GM08714 (cell line): ENCODE results near the gene CYSRT1.

Source experiments
- H3K4me3 ChIP-seq: fragments of 200-500 bp; sonication (Bioruptor generic); 2 replicates; pipeline ENCODE4 v1.5.1; 2014; ENCODE audit warnings: mild to moderate bottlenecking, low read length, inconsistent platforms
- ZNF274 ChIP-seq: IDR thresholded peaks from 2 replicates; pipeline ENCODE4 v1.6.1; 2012; ENCODE audit warnings: mild to moderate bottlenecking, low read depth, low read length

Gene CYSRT1

GRCh38 chr9:137266162-137266527, 41.2 kb downstream of the CYSRT1 start:
- TF ChIP-seq ZNF274: no peak
- H3K4me3 ChIP-seq: no peak overlapping the region

- TF ChIP-seq ZNF274: no peak
- no peak overlapping the region for H3K4me3 ChIP-seq
Observed at GRCh38 chr9:137266585-137267453, 41.8 kb downstream of the CYSRT1 start.

- H3K4me3 ChIP-seq: no peak overlapping the region
- TF ChIP-seq ZNF274: no peak
Observed at GRCh38 chr9:137267933-137268355, 43.0 kb downstream of the CYSRT1 start.

- H3K4me3 ChIP-seq: no peak overlapping the region
- no peak for TF ChIP-seq ZNF274
Observed at GRCh38 chr9:137268538-137269201, 43.7 kb downstream of the CYSRT1 start.

GRCh38 chr9:137269231-137269772, 44.3 kb downstream of the CYSRT1 start:
- no peak for TF ChIP-seq ZNF274

GRCh38 chr9:137270929-137271695, 46.1 kb downstream of the CYSRT1 start:
- H3K4me3 ChIP-seq: no peak overlapping the region
- no peak for TF ChIP-seq ZNF274

More at GRCh38 chr9:137269231-137269772, 44.3 kb downstream of the CYSRT1 start:
- H3K4me3 ChIP-seq: no peak overlapping the region

GRCh38 chr9:137271696-137272076, 46.7 kb downstream of the CYSRT1 start:
- no peak for TF ChIP-seq ZNF274
- H3K4me3 ChIP-seq: no peak overlapping the region

- H3K4me3 ChIP-seq: no peak overlapping the region
- no peak for TF ChIP-seq ZNF274
Observed at GRCh38 chr9:137272241-137273094, 47.5 kb downstream of the CYSRT1 start.

GRCh38 chr9:137273095-137273490, 48.1 kb downstream of the CYSRT1 start:
- H3K4me3 ChIP-seq: no peak overlapping the region
- TF ChIP-seq ZNF274: no peak

GRCh38 chr9:137273611-137274320, 48.8 kb downstream of the CYSRT1 start:
- H3K4me3 ChIP-seq: no peak overlapping the region
- no peak for TF ChIP-seq ZNF274

GRCh38 chr9:137275203-137275587, 50.2 kb downstream of the CYSRT1 start:
- no peak overlapping the region for H3K4me3 ChIP-seq
- TF ChIP-seq ZNF274: no peak
